ENCODE results near the gene PLD5. TPM values are rescaled to one million over a fixed set of nuclear protein-coding genes. Genes with fewer than 3 reads are reported as not detected.
"Not testable (repeated sequence)": the region's sequence is repeated elsewhere in the genome, so short reads cannot be mapped to it uniquely, and the experiment has no call there.

Gene PLD5
- total and polyA plus RNA-seq, 8 donors: 0.24 to 11.0 (median 0.54) TPM

DNA sequence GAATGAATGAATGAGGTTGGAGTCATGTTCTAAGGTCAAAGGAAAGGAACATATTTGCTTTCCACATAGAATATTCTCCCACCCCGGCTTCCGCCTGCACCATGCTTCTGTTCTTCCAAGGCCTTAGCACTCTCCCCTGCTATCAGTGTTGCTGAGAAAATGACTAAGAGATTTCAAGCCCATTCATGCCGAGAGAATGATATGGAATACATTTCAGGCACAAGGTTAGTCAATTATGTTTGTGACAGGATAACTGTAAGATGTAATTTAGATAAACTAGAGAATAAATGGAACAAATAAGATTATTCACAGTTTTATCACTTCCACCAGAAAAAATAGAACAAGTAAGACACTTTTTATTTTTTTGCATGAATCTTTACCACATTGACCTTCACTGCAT, 122.6 kb downstream of the PLD5 start:
- no peaks in the 10 kb centered on the region for H3K4me1 ChIP-seq
- intact Hi-C loops (cut with DNase I): no loop called here
- ATAC-seq (no peak), DNase-seq (no peak)
- TF ChIP-seq, protein P1, sequence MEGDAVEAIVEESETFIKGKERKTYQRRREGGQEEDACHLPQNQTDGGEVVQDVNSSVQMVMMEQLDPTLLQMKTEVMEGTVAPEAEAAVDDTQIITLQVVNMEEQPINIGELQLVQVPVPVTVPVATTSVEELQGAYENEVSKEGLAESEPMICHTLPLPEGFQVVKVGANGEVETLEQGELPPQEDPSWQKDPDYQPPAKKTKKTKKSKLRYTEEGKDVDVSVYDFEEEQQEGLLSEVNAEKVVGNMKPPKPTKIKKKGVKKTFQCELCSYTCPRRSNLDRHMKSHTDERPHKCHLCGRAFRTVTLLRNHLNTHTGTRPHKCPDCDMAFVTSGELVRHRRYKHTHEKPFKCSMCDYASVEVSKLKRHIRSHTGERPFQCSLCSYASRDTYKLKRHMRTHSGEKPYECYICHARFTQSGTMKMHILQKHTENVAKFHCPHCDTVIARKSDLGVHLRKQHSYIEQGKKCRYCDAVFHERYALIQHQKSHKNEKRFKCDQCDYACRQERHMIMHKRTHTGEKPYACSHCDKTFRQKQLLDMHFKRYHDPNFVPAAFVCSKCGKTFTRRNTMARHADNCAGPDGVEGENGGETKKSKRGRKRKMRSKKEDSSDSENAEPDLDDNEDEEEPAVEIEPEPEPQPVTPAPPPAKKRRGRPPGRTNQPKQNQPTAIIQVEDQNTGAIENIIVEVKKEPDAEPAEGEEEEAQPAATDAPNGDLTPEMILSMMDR (IDR thresholded peaks at IDR 0.05): no peak
- H3K36me3 ChIP-seq: no peaks in the 10 kb centered on the region
- H3K27me3 ChIP-seq: no peaks in the 10 kb centered on the region
- H3K9me3 ChIP-seq: no peaks in the 10 kb centered on the region
- H3K27ac ChIP-seq: no peak overlapping the region
- H3K4me3 ChIP-seq: no peak overlapping the region

DNA sequence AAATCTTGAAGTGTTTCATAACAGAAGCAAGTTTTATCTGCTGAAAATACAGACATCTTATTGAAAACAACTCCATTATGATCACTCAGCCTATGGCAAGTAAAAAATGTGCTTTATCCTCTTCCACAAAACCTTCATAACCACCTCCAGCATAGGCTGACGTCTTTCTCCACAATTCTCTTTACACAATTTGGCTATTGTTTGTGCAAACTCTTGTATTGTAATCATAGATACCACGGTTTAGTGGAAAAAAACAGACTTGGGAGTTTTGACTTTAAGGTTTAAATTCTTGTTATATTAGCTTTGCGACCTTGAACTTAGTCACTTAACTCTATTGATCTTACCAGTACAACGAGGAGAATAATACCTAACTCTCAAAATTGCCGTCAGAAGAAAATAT, 126.1 kb downstream of the PLD5 start:
- Histone ChIP-seq H3K36me3 (no peaks in the 10 kb centered on the region), H3K9me3 (no peaks in the 10 kb centered on the region), H3K27ac (no peak overlapping the region), H3K4me1 (no peaks in the 10 kb centered on the region), H3K4me3 (no peak overlapping the region), H3K27me3 (no peaks in the 10 kb centered on the region)
- DNase-seq (no peak), ATAC-seq (no peak)
- TF ChIP-seq, protein P1 (IDR thresholded peaks at IDR 0.05): no peak
- intact Hi-C loops (cut with DNase I): no loop called here

DNA sequence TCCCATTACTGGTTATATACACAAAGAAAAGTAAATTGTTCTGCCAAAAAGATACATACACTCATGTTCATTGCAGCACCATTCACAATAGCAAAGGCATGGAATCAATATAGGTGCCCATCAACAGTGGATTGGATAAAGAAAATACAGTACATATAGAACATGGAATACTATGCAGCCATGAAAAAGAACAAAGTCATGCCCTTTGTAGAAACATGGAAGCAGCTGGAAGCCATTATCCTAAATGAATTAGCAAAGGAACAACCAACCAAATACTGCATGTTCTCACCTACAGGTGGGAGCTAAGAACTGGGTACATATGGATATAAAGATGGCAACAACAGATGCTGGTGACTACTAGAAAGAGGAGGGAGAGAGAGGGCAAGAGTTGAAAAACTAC, 132.6 kb downstream of the PLD5 start:
- ATAC-seq (no peak), DNase-seq (no peak)
- Histone ChIP-seq H3K9me3 (peaks cover 0 to 5% of the 10 kb centered on the region in 2 donors), H3K27ac (no peak overlapping the region), H3K27me3 (no peaks in the 10 kb centered on the region), H3K36me3 (no peaks in the 10 kb centered on the region), H3K4me3 (no peak overlapping the region), H3K4me1 (no peaks in the 10 kb centered on the region)
- TF ChIP-seq, protein P1 (IDR thresholded peaks at IDR 0.05): no peak
- intact Hi-C loops (cut with DNase I): no loop called here

DNA sequence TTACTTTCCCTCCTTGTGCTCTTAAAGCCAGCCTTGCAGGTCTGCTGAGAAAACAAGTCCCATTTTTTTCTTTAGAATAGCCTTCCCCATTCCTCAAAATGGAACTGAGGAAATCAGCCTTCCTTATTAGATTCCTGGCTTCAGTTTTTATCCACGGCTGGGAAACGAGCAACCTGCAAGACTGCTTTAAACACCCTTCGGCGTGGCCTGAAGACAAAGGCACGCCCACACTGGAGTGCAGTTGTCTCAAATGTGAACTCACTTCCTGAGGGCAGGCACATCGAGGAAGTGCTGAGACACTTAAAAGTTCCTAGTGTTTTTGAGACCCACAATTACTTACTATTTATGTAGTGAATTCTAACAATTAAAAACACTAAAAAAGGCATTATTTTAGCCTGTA, 148.4 kb downstream of the PLD5 start:
- intact Hi-C loops (cut with DNase I); H3K27ac ChIP-seq; H3K4me1 ChIP-seq; H3K4me3 ChIP-seq; H3K27me3 ChIP-seq; DNase-seq; ATAC-seq; H3K36me3 ChIP-seq: not testable (repeated sequence)
- H3K9me3 ChIP-seq: peaks cover 0 to 11% of the 10 kb centered on the region in 2 donors

DNA sequence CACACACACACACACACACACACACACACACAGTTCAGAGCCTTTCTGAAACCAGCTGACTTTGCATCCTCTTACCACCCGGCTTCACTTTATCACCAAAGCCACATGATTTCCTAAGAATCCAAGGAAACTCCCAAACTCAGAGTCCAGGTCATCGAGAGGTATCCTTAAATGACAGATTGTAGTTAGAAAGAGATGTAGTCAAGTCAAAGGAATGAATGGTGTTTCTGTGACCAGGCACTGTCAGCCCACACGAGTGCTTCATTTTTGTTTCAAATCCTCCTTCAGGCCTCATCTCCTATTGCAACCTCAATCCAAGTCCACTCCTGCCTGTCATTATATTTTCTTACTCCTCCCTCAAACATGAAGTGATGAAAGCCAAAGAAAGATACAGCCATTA, 174.1 kb downstream of the PLD5 start:
- H3K27me3 ChIP-seq; H3K27ac ChIP-seq; H3K4me3 ChIP-seq; intact Hi-C loops (cut with DNase I); ATAC-seq; DNase-seq; H3K9me3 ChIP-seq; H3K4me1 ChIP-seq; H3K36me3 ChIP-seq: not testable (repeated sequence)

DNA sequence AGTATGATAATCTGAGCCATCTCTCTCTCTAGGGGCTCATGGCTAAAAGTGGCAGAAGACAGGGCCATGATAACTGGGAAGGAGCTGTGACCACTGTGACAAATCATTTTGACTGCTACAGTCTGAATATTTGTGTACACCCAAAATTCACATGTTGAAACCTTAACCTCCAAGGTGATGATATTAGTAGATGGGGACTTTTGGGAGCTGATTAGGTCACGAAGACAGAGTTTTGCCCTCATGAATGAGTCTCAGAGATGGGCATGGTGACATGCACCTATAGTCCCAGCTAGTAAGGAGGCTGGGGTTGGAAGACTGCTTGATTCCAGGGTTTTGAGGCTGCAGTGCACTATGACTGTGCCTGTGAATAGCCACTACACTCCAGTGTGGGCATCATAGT, 174.9 kb downstream of the PLD5 start:
- intact Hi-C loops (cut with DNase I): no loop called here
- Histone ChIP-seq H3K36me3 (no peaks in the 10 kb centered on the region), H3K4me3 (no peak overlapping the region), H3K27ac (no peak overlapping the region), H3K4me1 (no peaks in the 10 kb centered on the region), H3K9me3 (no peaks in the 10 kb centered on the region), H3K27me3 (no peaks in the 10 kb centered on the region)
- DNase-seq: no peak
- TF ChIP-seq, protein P1 (IDR thresholded peaks at IDR 0.05): no peak
- no peak for ATAC-seq

DNA sequence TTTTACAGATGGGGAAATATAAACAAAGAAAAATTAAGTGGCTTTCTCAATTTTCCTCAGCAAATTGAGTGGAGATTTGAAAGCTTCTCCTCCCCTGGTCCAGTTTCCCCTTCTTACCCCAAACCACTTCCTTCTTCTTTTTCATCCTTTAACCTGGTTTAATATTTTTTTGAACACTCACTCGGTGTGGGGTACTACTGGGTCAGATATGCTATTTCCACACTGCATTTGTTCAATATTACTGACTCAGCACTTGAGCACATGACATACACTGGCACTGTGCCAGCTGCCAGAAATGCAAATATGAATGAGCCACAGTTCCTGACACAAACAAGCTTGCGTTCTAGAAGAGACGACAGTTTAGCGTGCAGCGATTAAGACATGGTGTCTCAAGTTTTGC, 193.6 kb downstream of the PLD5 start:
- intact Hi-C loops (cut with DNase I); H3K36me3 ChIP-seq; H3K9me3 ChIP-seq; H3K4me1 ChIP-seq; H3K27me3 ChIP-seq; ATAC-seq; H3K27ac ChIP-seq; H3K4me3 ChIP-seq: not testable (repeated sequence)
- DNase-seq: peak in 1 of 4 donors; percentile 1

DNA sequence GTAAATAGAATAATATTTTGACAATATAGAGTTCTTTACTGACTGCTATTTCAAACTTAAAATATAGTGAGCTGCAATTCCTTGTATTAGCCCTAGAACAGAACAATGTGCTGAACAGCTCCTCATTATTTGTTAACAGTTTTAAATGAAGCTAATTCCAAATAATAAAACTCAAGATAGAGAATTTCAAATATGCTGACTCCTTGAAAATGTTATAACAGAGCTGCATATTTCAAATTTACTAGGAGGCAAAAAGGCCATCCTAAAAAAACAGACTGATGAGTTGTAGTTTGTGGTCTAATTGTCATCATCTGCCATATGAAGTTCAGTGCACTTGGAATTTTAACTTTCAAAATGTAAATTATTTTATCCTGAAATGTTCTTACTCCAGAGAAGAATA, 197.1 kb downstream of the PLD5 start:
- ATAC-seq; H3K36me3 ChIP-seq; H3K27ac ChIP-seq; H3K9me3 ChIP-seq; DNase-seq; intact Hi-C loops (cut with DNase I); H3K27me3 ChIP-seq; H3K4me3 ChIP-seq; H3K4me1 ChIP-seq: not testable (repeated sequence)

DNA sequence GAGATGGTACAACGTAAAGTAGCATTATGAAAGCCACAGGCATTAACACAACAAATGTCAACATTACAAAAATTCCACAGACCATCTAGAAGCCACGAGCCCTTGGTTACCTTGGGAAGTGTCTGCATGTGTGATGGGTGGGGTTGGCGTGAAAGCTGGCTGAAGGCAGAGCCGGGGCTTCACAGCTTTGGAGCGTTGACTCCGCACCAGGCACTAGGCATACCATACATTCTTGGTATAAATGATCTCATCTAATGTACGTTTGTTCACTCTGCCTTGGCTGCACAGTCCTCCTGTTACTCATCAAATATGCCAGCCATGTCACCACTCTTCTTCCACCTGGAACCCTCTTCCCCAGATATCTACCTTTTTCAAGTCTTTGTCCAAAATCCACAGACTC, 202.5 kb downstream of the PLD5 start:
- intact Hi-C loops (cut with DNase I); ATAC-seq; H3K9me3 ChIP-seq; H3K4me1 ChIP-seq; H3K27me3 ChIP-seq; H3K4me3 ChIP-seq; H3K27ac ChIP-seq; DNase-seq; H3K36me3 ChIP-seq: not testable (repeated sequence)

All from left lung (tissue), 10 donors.